DMS153 (cell line): ENCODE data around the gene VPREB1.
A peak's percentile ranks its signal among the peaks of the same experiment; 100 is the strongest.
"Not testable (repeated sequence)": the region's sequence is repeated elsewhere in the genome, so short reads cannot be mapped to it uniquely, and the experiment has no call there.

Source experiments
- DNase-seq: peaks from one replicate; lab custom pipeline; 2025; lab: John Stamatoyannopoulos, UW

Gene VPREB1

DNA sequence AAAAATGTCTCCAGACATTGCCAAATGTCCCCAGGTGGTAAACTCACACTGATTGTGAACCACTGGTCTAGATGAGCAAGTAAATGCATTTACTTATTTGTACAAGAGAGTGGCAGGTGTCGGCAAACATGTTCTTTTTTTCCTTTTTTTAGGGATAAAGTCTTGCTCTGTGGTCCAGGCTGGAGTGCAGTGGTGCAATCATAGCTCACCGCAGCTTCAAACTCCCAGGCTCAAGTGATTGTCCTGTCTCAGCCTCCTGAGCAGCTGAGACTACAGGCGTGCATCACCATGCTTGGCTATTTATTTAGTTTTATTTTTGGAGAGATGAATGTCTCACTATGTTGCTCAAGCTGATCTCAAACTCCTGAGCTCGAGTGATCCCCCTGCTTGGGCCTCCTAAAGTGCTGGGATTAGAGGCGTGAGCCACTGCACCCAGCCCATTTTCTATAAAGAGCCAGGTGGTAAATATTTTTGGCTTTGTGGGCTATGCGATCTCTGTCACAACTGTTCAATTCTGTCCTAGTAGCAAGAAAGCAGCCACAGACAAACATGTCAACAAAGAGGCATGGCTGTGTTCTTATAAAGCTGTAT, 1.4 kb downstream of the VPREB1 start:
- DNase-seq: no peak

GRCh38 chr22:22246706-22247105, 2.1 kb downstream of the VPREB1 start:
- no peak for DNase-seq

DNA sequence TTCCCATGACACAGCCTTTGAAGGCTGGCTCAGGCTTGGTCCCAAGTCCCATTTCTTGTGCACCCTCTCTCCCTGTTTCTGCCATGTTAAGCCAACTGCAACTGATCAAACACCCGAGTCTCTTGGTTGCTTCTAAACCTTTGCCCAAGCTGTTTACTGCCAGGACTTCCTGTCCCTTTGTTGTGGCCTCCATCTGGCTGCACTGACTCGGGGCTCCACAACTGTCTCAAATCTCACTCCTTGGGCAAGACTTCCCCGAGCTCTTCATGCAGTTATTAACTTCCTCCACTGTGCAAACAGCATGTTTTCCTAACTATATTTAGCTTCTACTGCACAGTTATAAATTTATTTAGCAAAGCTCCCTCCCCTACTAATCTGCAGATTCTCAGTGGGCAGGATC, 4.3 kb downstream of the VPREB1 start:
- peak; percentile 5 for DNase-seq

DNA sequence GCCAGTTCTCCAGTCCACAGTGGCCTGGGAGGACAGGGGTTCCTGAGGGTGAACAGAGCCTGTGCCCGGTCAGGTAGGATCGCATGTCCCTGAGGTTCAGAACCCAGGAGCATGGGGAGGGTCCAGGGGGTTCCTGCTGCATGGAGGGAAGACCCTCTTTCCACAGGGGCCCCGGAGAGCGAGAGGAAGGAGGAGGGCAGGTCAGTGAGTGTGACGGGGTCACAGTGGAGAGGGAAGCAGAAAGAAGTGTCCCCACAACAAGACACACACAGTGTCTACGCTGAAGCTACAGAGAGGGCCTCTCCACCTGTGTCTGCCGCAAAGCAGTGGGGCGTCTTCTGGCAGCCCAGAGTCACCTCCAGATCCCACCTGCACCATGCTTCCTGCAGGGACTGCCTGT, 6.1 kb downstream of the VPREB1 start:
- not testable (repeated sequence) for DNase-seq

DNA sequence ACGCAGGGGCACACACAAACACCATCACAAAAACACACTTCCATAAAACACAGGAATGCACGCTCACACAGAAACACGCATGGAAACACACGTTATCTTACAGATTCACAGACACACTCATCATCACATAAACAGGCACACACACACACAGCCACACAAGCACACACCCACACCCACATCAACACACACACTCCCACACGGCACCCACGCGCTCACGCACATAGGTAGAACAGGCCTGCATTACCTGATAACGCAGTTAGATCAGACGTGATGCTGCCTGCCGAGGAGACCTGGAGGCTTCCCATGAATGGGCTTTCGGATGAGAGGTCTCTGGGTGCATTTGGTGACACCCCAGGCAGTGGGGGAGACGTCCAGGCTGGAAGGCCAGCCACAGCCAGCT, 11.5 kb downstream of the VPREB1 start:
- DNase-seq: not testable (repeated sequence)

GRCh38 chr22:22258597-22259415, 14.2 kb downstream of the VPREB1 start:
- DNase-seq: not testable (repeated sequence)

DNA sequence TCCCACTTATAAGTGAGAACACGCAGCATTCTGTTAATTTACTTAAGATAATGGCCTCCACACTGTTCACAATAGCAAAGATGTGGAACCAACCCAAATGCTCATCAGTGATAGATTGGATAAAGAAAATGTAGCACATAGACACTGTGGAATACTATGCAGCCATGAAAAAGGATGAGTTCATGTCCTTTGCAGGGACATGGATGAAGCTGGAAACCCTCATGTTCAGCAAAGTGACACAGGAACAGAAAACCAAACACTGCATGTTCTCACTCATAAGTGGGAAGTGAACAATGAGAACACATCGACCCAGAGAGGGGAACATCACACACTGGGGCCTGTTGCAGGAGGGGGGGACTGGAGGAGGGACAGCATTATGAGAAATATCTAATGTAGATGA, 15.6 kb downstream of the VPREB1 start:
- not testable (repeated sequence) for DNase-seq

DNA sequence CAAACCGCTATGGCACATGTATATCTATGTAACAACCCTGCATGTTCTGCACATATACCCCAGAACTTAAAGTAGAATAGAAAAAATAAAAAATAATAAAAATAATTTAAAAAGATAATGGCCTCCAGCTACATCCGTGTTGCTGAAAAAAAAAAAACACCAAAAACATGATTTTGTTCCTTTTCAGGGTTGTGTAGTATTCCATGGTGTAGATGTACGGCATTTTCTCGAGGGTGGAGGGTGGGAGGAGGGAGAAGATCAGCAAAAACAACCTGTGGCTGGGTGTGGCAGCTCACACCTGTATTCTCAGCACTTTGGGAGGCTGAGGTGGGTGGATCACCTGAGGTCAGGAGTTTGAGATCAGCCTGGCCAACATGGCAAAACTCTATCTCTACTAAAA, 16.0 kb downstream of the VPREB1 start:
- DNase-seq: not testable (repeated sequence)

- DNase-seq: not testable (repeated sequence)
Measured at GRCh38 chr22:22262332-22263074, 17.9 kb downstream of the VPREB1 start.

DNA sequence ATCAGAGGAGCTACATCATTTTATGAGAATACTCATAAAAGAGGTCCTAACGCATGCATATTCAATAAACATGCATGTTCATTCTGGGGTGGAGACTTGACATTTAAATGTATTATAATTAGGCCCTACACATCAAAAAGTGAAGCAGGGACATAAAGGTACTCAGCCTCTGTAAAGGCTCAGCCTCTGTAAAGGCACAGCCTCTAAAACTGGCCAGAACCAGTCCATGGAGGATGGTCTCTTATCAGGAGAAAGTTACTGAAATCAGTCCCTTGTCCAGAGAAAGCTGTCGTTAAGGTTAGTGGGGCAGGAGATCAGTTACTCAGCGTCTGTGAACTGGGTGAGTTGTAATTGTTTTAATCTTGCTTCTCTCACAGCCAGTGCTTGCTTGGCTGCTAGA, 19.2 kb downstream of the VPREB1 start:
- not testable (repeated sequence) for DNase-seq

GRCh38 chr22:22270036-22270676, 25.6 kb downstream of the VPREB1 start:
- DNase-seq: not testable (repeated sequence)

DNA sequence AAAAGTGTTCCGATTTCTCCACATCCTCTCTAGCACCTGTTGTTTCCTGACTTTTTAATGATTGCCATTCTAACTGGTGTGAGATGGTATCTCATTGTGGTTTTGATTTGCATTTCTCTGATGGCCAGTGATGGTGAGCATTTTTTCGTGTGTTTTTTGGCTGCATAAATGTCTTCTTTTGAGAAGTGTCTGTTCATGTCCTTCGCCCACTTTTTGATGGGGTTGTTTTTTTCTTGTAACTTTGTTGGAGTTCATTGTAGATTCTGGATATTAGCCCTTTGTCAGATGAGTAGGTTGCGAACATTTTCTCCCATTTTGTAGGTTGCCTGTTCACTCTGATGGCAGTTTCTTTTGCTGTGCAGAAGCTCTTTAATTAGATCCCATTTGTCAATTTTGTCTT, 32.8 kb downstream of the VPREB1 start:
- DNase-seq: not testable (repeated sequence)

DNA sequence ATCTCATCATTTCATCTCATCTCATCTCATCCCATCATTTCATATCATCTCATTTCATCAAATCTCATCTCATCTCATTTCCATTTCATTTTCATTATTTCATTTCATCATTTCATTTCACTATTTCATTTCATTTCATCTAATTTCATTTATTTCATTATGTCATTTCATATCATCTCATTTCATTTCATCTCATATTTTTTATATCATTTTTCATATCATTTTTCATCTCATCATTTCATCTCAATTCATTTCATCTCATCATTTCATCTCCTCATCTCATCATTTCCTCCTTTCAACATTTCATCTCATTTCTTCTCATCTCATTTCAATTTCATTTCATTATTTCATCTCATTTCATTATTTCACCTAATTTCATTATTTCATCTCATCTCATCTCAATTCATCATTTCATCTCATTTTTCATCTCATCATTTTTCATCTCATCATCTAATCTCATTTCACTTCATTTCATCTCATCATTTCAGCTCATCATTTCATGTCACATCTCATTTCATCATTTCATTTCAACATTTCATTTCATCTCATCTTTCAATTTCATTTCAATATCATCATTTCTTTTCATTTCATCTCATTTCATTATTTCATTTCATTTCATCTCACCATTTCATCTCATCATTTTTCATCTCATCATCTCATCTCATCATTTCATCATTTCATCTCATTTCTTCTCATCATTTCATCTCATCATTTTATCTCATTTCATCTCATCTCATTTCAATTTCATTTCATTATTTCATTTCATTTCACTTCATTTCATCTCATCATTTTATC, 40.6 kb downstream of the VPREB1 start:
- not testable (repeated sequence) for DNase-seq

GRCh38 chr22:22286390-22287105, 42.0 kb downstream of the VPREB1 start:
- DNase-seq: not testable (repeated sequence)

GRCh38 chr22:22287106-22287626, 42.6 kb downstream of the VPREB1 start:
- DNase-seq: not testable (repeated sequence)

DNA sequence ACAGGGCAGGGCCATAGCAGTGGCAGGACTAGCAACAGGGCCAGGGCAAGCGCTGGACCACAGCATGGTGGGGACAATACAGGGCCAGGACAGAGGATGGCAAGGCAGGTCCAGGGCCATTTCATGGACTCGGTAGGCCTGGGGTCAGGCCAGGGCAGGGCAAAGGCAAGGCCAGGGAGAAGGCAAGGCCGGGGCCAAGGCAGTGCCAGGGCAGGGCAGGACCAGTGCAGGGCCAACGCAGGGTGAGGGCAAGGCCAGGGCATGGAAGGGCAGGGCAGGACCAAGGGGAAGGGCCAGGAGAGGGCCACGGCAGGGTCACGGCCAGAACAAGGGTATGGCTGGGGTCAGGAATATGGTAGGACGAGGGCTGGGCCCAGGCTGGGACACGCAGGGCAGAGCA, 45.1 kb downstream of the VPREB1 start:
- DNase-seq: not testable (repeated sequence)

GRCh38 chr22:22291129-22291806, 46.7 kb downstream of the VPREB1 start:
- not testable (repeated sequence) for DNase-seq

DNA sequence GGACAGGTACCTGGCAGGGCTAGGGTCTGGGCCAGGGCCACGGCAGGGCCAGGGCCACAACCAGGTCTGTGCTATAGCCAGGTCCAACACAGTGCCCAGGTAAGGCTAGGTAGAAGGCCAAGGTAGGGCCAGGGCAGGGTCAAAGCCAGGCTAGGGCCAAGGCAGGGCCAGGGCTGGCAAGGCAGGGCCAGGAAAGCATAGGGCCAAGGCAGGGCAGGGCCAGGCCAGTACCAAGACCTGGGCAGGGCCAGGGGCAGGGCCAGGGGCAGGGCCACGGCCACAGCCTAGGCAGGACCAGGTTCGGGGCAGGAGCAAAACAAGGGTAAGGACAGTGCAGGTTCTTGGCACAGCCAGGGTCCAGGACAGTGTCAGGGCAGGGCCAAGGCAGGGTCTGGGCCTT, 48.1 kb downstream of the VPREB1 start:
- DNase-seq: not testable (repeated sequence)

DNA sequence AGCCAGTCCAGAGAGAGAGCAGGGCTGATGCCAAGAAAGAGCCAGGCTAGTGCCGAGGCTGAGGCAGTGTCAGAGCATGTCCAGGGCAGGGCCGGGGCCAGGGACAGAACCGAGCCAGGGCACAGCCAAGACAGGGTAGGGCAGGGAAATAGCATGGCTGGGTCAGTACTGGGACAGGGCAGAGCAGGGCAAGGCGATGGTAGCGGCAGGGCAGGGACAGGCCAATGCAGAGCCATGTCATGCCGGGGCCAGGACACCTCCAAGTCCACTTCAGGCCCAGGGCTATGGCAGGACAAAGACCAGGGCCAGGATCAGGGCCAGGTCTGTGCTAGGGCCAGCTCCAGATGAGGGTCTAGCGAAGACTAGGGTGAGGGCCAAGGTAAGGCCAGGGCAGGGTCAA, 48.9 kb downstream of the VPREB1 start:
- DNase-seq: not testable (repeated sequence)

DNA sequence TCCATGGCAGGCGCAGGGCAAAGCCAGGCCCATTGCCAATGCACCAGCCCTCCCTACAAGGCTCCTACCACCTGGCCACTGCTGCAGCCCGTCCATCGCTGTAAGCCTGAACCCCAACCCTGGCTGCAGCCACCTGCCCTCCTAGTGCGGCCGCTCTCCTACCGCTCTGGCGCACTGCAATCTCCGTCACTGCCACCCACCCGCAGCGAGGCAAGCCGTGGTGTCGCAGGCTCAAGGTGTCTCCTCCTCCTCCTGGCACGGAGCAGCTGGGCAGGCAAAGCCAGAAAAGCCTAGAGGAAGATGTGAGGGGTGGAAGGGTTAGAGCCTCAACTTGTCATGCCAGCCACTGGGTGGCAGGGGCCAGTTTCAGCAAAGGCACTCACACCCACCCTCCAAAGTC, 50.1 kb downstream of the VPREB1 start:
- DNase-seq: not testable (repeated sequence)
